WTC11 (cell line): ENCODE measurements around the gene ABCA6. TPM values are rescaled to one million over a fixed set of nuclear protein-coding genes. Genes with fewer than 3 reads are reported as not detected.

Experiments
- ATAC-seq: fragments of 200-7000 bp; cut with Tn5 transposase; 2 replicates; pipeline ENCODE4 v1.10.0; 2021; ENCODE audit warnings: mild to moderate bottlenecking, moderate library complexity
- CTCF ChIA-PET: fragments of 300-600 bp; sonication (Branson Sonifier 250); formaldehyde crosslinking; loops from one replicate; lab custom pipeline; 2021; ENCODE audit warnings: antibody characterized with exemption; lab: Charles Lee
- POLR2A ChIA-PET: fragments of 350-600 bp; sonication (Branson Sonifier 250); formaldehyde crosslinking; loops from one replicate; lab custom pipeline; 2021; ENCODE audit warnings: antibody characterized with exemption; lab: Charles Lee
- DNase-seq: peaks from one replicate; pipeline ENCODE4 v3.0.0; 2021; ENCODE audit warnings: low spot score
- H3K27ac Mint-ChIP-seq: 2 replicates; pipeline ENCODE4 v1.8.0; 2021; ENCODE audit warnings: mixed read lengths
- H3K27me3 Mint-ChIP-seq: 2 replicates; pipeline ENCODE4 v1.8.0; 2021; ENCODE audit warnings: low read depth, mild to moderate bottlenecking, moderate library complexity, mixed read lengths
- H3K36me3 Mint-ChIP-seq: 2 replicates; pipeline ENCODE4 v1.8.0; 2021; ENCODE audit warnings: mixed read lengths
- H3K4me1 Mint-ChIP-seq: 2 replicates; pipeline ENCODE4 v1.8.0; 2022; ENCODE audit warnings: mixed read lengths
- H3K4me3 Mint-ChIP-seq: 2 replicates; pipeline ENCODE4 v1.8.0; 2021; ENCODE audit warnings: mild to moderate bottlenecking, moderate library complexity, mixed read lengths
- H3K9me3 Mint-ChIP-seq: 2 replicates; pipeline ENCODE4 v1.8.0; 2021; ENCODE audit warnings: mixed read lengths
- AFF4 ChIP-seq: sonication (generic); formaldehyde crosslinking; IDR thresholded peaks from 2 replicates; pipeline ENCODE4 v1.8.1; 2023; ENCODE audit warnings: mild to moderate bottlenecking, missing genetic modification reagents, borderline replicate concordance
- ARID4B ChIP-seq: sonication (generic); formaldehyde crosslinking; IDR thresholded peaks from 2 replicates; pipeline ENCODE4 v1.8.0; 2023; ENCODE audit warnings: missing genetic modification reagents, mild to moderate bottlenecking, borderline replicate concordance
- E2F1 ChIP-seq: sonication (generic); formaldehyde crosslinking; IDR thresholded peaks from 2 replicates; pipeline ENCODE4 v1.8.0; 2022; ENCODE audit warnings: mild to moderate bottlenecking, missing genetic modification reagents
- E2F5 ChIP-seq: sonication (generic); formaldehyde crosslinking; IDR thresholded peaks from 2 replicates; pipeline ENCODE4 v1.8.1; 2022; ENCODE audit warnings: mild to moderate bottlenecking, moderate library complexity, missing genetic modification reagents
- ELF4 ChIP-seq: sonication (generic); formaldehyde crosslinking; IDR thresholded peaks from 2 replicates; pipeline ENCODE4 v1.8.1; 2022; ENCODE audit warnings: low read depth, mild to moderate bottlenecking, moderate library complexity, missing genetic modification reagents
- ETV6 ChIP-seq: sonication (generic); formaldehyde crosslinking; IDR thresholded peaks from 2 replicates; pipeline ENCODE4 v1.8.1; 2022; ENCODE audit warnings: mild to moderate bottlenecking, missing genetic modification reagents
- FOXP1 ChIP-seq: sonication (generic); formaldehyde crosslinking; IDR thresholded peaks from 2 replicates; pipeline ENCODE4 v1.8.0; 2022; ENCODE audit warnings: missing genetic modification reagents, mild to moderate bottlenecking, moderate library complexity, borderline replicate concordance
- HMGA2 ChIP-seq: fragments of 250-450 bp; sonication (Bioruptor Pico); IDR thresholded peaks from 2 replicates; pipeline ENCODE4 v1.4.0; 2021; ENCODE audit warnings: mild to moderate bottlenecking, moderate library complexity
- HMGXB4 ChIP-seq: sonication (generic); formaldehyde crosslinking; IDR thresholded peaks from 2 replicates; pipeline ENCODE4 v1.8.1; 2023; ENCODE audit warnings: mild to moderate bottlenecking, moderate library complexity, missing genetic modification reagents
- JAZF1 ChIP-seq: fragments of 250-450 bp; sonication (Bioruptor Pico); IDR thresholded peaks from 2 replicates; pipeline ENCODE4 v1.9.0; 2021; ENCODE audit warnings: moderate library complexity, mild to moderate bottlenecking, inconsistent platforms
- MAX ChIP-seq: sonication (generic); formaldehyde crosslinking; IDR thresholded peaks from 2 replicates; pipeline ENCODE4 v1.8.0; 2022; ENCODE audit warnings: mild to moderate bottlenecking, missing genetic modification reagents
- PREB ChIP-seq: sonication (generic); formaldehyde crosslinking; IDR thresholded peaks from 2 replicates; pipeline ENCODE4 v1.8.1; 2022; ENCODE audit warnings: mild to moderate bottlenecking, missing genetic modification reagents, moderate library complexity, borderline replicate concordance
- TP53 ChIP-seq: sonication (generic); formaldehyde crosslinking; IDR thresholded peaks from 2 replicates; pipeline ENCODE4 v1.8.1; 2023; ENCODE audit warnings: mild to moderate bottlenecking, missing genetic modification reagents
- USF2 ChIP-seq: sonication (generic); formaldehyde crosslinking; IDR thresholded peaks from 2 replicates; pipeline ENCODE4 v1.8.1; 2023; ENCODE audit warnings: mild to moderate bottlenecking, missing genetic modification reagents, moderate library complexity
- ZBTB43 ChIP-seq: sonication (generic); formaldehyde crosslinking; IDR thresholded peaks from 2 replicates; pipeline ENCODE4 v1.8.1; 2023; ENCODE audit warnings: mild to moderate bottlenecking, missing genetic modification reagents
- ZNF138 ChIP-seq: sonication (generic); formaldehyde crosslinking; conservative IDR thresholded peaks from 2 replicates; pipeline ENCODE4 v1.8.1; 2022; ENCODE audit warnings: mild to moderate bottlenecking, moderate library complexity, missing genetic modification reagents
- ZNF232 ChIP-seq: sonication (generic); formaldehyde crosslinking; IDR thresholded peaks from 2 replicates; pipeline ENCODE4 v1.8.0; 2022; ENCODE audit warnings: mild to moderate bottlenecking, missing genetic modification reagents
- total RNA-seq: library from RNA; stranded (reverse); gene quantifications from 3 replicates; pipeline ENCODE4 v1.2.3, GENCODE V29; 2021

Gene ABCA6
- total RNA-seq, 1 experiment from 2014 or later, result not detected

GRCh38 chr17:69093279-69093789 is 48.4 kb downstream of the ABCA6 start:
- DNase-seq, result no peak
- ATAC-seq, result no peak
- Mint-ChIP-seq H3K27me3 (no peaks in the 10 kb centered on the region), H3K27ac (no peak overlapping the region), H3K36me3 (no peaks in the 10 kb centered on the region), H3K4me3 (no peak overlapping the region), H3K9me3 (no peaks in the 10 kb centered on the region), H3K4me1 (peaks cover 6% of the 10 kb centered on the region)
- POLR2A ChIA-PET, result no interaction called here
- TF ChIP-seq ZBTB43 (no peak), ZNF138 (no peak), JAZF1 (no peak), ARID4B (CRISPR knock-in tag) (no peak), TP53 (CRISPR knock-in tag) (no peak), FOXP1 (CRISPR knock-in tag) (no peak), AFF4 (CRISPR knock-in tag) (no peak), ELF4 (CRISPR knock-in tag) (no peak), USF2 (CRISPR knock-in tag) (no peak), MAX (CRISPR knock-in tag) (no peak), ZNF232 (CRISPR knock-in tag) (no peak), PREB (CRISPR knock-in tag) (no peak), HMGXB4 (CRISPR knock-in tag) (no peak), HMGA2 (CRISPR knock-in tag) (no peak), E2F1 (CRISPR knock-in tag) (no peak), E2F5 (CRISPR knock-in tag) (no peak), ETV6 (CRISPR knock-in tag) (no peak)
- CTCF ChIA-PET, result interaction anchor here (1.0 kb wide), 1 partner anchor 8 kb away, joined by 3 read pairs; no protein-coding TSS in a partner anchor
